BJ (cell line): ENCODE data around the gene MKKS. TPM values are rescaled to one million over a fixed set of nuclear protein-coding genes. Genes with fewer than 3 reads are reported as not detected.

Experiments used
- CTCF ChIA-PET: fragments of 350-600 bp; formaldehyde crosslinking; extraction: SDS; loops from one replicate; lab custom pipeline; 2021; ENCODE audit warnings: antibody characterized with exemption, inconsistent platforms; lab: Yijun Ruan, JAX
- POLR2A ChIA-PET: fragments of 300-600 bp; sonication (Branson Sonifier 250); formaldehyde crosslinking; extraction: SDS; loops from one replicate; lab custom pipeline; 2021; ENCODE audit warnings: antibody characterized with exemption; lab: Charles Lee
- DNase-seq: peaks from one replicate; pipeline ENCODE4 v3.0.0-alpha.2; 2011; ENCODE audit warnings: low read depth
- H3K27me3 ChIP-seq: 2 replicates; pipeline ENCODE4 v1.6.0; 2011; ENCODE audit warnings: low read length; ENCODE audit not compliant: control insufficient read depth, insufficient read depth
- H3K36me3 ChIP-seq: 2 replicates; pipeline ENCODE4 v1.5.1; 2011; ENCODE audit warnings: low read length; ENCODE audit not compliant: control insufficient read depth, insufficient read depth
- H3K4me3 ChIP-seq: 2 replicates; pipeline ENCODE4 v1.5.1; 2011; ENCODE audit warnings: low read depth, mild to moderate bottlenecking, control low read depth, low read length
- CTCF ChIP-seq: IDR thresholded peaks from 2 replicates; pipeline ENCODE4 v1.5.1; 2011; ENCODE audit warnings: low read depth, mild to moderate bottlenecking, control low read depth, inconsistent platforms, low read length, moderate library complexity; ENCODE audit not compliant: insufficient read depth
- polyA plus RNA-seq: library from polyadenylated mRNA; depleted of rRNA; stranded (reverse); fragments of >200 nt; gene quantifications from 2 replicates; pipeline ENCODE4 v1.2.3, GENCODE V29; 2011

MKKS gene
- polyA plus RNA-seq, 1 experiment, result 8.0 TPM

- Histone ChIP-seq H3K4me3 (no peak overlapping the region), H3K27me3 (no peaks in the 10 kb centered on the region), H3K36me3 (no peaks in the 10 kb centered on the region)
- CTCF ChIA-PET, result no interaction called here
- POLR2A ChIA-PET, result interaction anchor here (0.6 kb wide), 1 partner anchor 387 kb away, joined by 10 read pairs; no protein-coding TSS in a partner anchor
- TF ChIP-seq CTCF, result no peak
- peak; percentile 17 for DNase-seq
Measured at GRCh38 chr20:10376270-10377075, 57.5 kb downstream of the MKKS start.

GRCh38 chr20:10375191-10375590 lies 58.8 kb downstream of the MKKS start:
- ChIA-PET CTCF (interaction anchor here (1.1 to 1.6 kb wide), 2 partner anchors 18 to 37 kb away, joined by 3 read pairs; no protein-coding TSS in a partner anchor), POLR2A (no interaction called here)
- no peaks in the 10 kb centered on the region for H3K27me3 ChIP-seq
- no peak for TF ChIP-seq CTCF
- DNase-seq, result no peak
- no peaks in the 10 kb centered on the region for H3K36me3 ChIP-seq
- H3K4me3 ChIP-seq, result no peak overlapping the region

- POLR2A ChIA-PET, result no interaction called here
Measured at GRCh38 chr20:10374036-10374435, 60.0 kb downstream of the MKKS start.

GRCh38 chr20:10371467-10371866 lies 62.6 kb downstream of the MKKS start:
- H3K36me3 ChIP-seq, result no peaks in the 10 kb centered on the region
- CTCF ChIA-PET, result interaction anchor here (0.6 to 1.2 kb wide), 3 partner anchors 14 to 289 kb away, joined by 3 to 4 read pairs (median 4); no protein-coding TSS in a partner anchor
- POLR2A ChIA-PET, result no interaction called here
- no peak for DNase-seq
- no peak overlapping the region for H3K4me3 ChIP-seq
- TF ChIP-seq CTCF, result no peak
- H3K27me3 ChIP-seq, result no peaks in the 10 kb centered on the region

More at GRCh38 chr20:10374036-10374435, 60.0 kb downstream of the MKKS start:
- H3K27me3 ChIP-seq, result no peaks in the 10 kb centered on the region
- H3K4me3 ChIP-seq, result no peak overlapping the region
- H3K36me3 ChIP-seq, result no peaks in the 10 kb centered on the region
- no peak for DNase-seq
- CTCF ChIA-PET, result interaction anchor here (1.1 to 1.6 kb wide), 3 partner anchors 16 to 396 kb away, joined by 3 read pairs; no protein-coding TSS in a partner anchor
- no peak for TF ChIP-seq CTCF

GRCh38 chr20:10370091-10370887 lies 63.7 kb downstream of the MKKS start:
- no peaks in the 10 kb centered on the region for H3K36me3 ChIP-seq
- H3K4me3 ChIP-seq, result no peak overlapping the region
- no peak for TF ChIP-seq CTCF
- H3K27me3 ChIP-seq, result no peaks in the 10 kb centered on the region
- ChIA-PET CTCF (interaction anchor here (4.5 kb wide), 1 partner anchor 12 kb away, joined by 16 read pairs; no protein-coding TSS in a partner anchor), POLR2A (no interaction called here)
- no peak for DNase-seq
